HepG2 (cell line): ENCODE measurements around the gene CD209. TPM values are rescaled to one million over a fixed set of nuclear protein-coding genes. Genes with fewer than 3 reads are reported as not detected.

Experiments
- ATAC-seq: fragments of 200-7000 bp; cut with Tn5 transposase; 3 replicates; pipeline ENCODE4 v1.9.1; 2020; ENCODE audit warnings: mild to moderate bottlenecking, moderate library complexity
- BruUV-seq: library from RNA; stranded (reverse); fragments of 400-500 nt; replicated peaks from 2 replicates; lab custom pipeline; 2021; lab: Mats Ljungman, UMichigan
- CTCF ChIA-PET: fragments of 300-600 bp; formaldehyde crosslinking; extraction: SDS; loops from one replicate; lab custom pipeline; 2021; ENCODE audit warnings: low total read pairs, inconsistent platforms, low intra/inter-chr PET ratio; lab: Yijun Ruan, JAX
- POLR2A ChIA-PET: fragments of 350-600 bp; sonication (Branson Sonifier 250); formaldehyde crosslinking; loops from one replicate; lab custom pipeline; 2020; ENCODE audit warnings: antibody characterized with exemption, inconsistent platforms; lab: Yijun Ruan, JAX
- DNase-seq: peaks from one replicate; pipeline ENCODE4 v3.0.0-alpha.2; 2015; ENCODE audit warnings: low spot score
- FAIRE-seq: peaks from 3 replicates; lab custom pipeline; 2011; peaks lifted over from hg19 to GRCh38; lab: Jason Lieb, UNC
- H2AFZ ChIP-seq: one replicate; pipeline ENCODE4 v1.6.1; 2011; ENCODE audit warnings: low read length, inconsistent platforms
- H3K27ac ChIP-seq: fragments of 300-600 bp; 3 replicates; pipeline ENCODE4 v1.8.0; 2011; ENCODE audit warnings: mixed run types, mild to moderate bottlenecking, mixed read lengths, low read length, inconsistent platforms; ENCODE audit not compliant: insufficient read depth; ENCODE audit errors: extremely low read length
- H3K27me3 ChIP-seq, 2 experiments: fragments of 200-600 bp in 1 of 2; 2 replicates in 1 of 2; 3 replicates in 1 of 2; pipeline versions ENCODE4 v1.6.0 to v1.8.0; 2011; ENCODE audit warnings: low read length in 2 of 2, mild to moderate bottlenecking in 2 of 2, moderate library complexity in 2 of 2, inconsistent platforms in 1 of 2; ENCODE audit not compliant: insufficient read depth in 2 of 2, control insufficient read depth in 1 of 2
- H3K36me3 ChIP-seq, 2 experiments: fragments of 200-600 bp in 1 of 2; replicated peaks in 1 of 2; 2 replicates in 1 of 2; 3 replicates in 1 of 2; pipeline versions ENCODE4 v1.5.1 to v1.8.0; 2011; ENCODE audit warnings: low read length in 2 of 2, inconsistent platforms in 1 of 2; ENCODE audit not compliant: insufficient read depth in 2 of 2, control insufficient read depth in 1 of 2
- H3K4me1 ChIP-seq: 2 replicates; pipeline ENCODE4 v1.5.1; 2012; ENCODE audit warnings: low read length, inconsistent platforms; ENCODE audit not compliant: insufficient read depth
- H3K4me2 ChIP-seq: 2 replicates; pipeline ENCODE4 v1.6.0; 2011; ENCODE audit warnings: low read depth, low read length, inconsistent platforms
- H3K4me3 ChIP-seq, 3 experiments: fragments of 200-600 bp in 1 of 3; sonication (generic), shearing (Covaris generic) in 1 of 3; replicated peaks in 1 of 3; 2 replicates each; pipeline ENCODE4 v1.5.1; 2011 to 2016; ENCODE audit warnings: low read length in 3 of 3, inconsistent platforms in 2 of 3, low read depth in 2 of 3, mild to moderate bottlenecking in 2 of 3, control low read depth in 1 of 3, mixed read lengths in 1 of 3; ENCODE audit not compliant: insufficient read depth in 1 of 3
- H3K79me2 ChIP-seq: one replicate; pipeline ENCODE4 v1.6.1; 2011; ENCODE audit warnings: low read length, inconsistent platforms; ENCODE audit not compliant: insufficient read depth
- H3K9ac ChIP-seq: 2 replicates; pipeline ENCODE4 v1.6.0; 2011; ENCODE audit warnings: mild to moderate bottlenecking, low read depth, low read length, inconsistent platforms; ENCODE audit not compliant: insufficient read depth
- H3K9me3 ChIP-seq: 2 replicates; pipeline ENCODE4 v1.5.1; 2012; ENCODE audit warnings: mild to moderate bottlenecking, low read length
- H4K20me1 ChIP-seq: 2 replicates; pipeline ENCODE4 v1.6.0; 2011; ENCODE audit warnings: inconsistent platforms, mild to moderate bottlenecking, low read length, moderate library complexity; ENCODE audit not compliant: insufficient read depth
- HNF4G ChIP-seq, 2 experiments: sonication (generic) in 1 of 2; formaldehyde crosslinking in 1 of 2; IDR thresholded peaks; 2 replicates each; pipeline versions ENCODE4 v1.4.0 to v1.6.1; 2011 to 2020; ENCODE audit warnings: borderline replicate concordance in 2 of 2, low read depth in 2 of 2, mild to moderate bottlenecking in 2 of 2, low read length in 1 of 2, missing genetic modification reagents in 1 of 2, moderate library complexity in 1 of 2
- RNF219 ChIP-seq: sonication (generic); formaldehyde crosslinking; IDR thresholded peaks from 2 replicates; pipeline ENCODE4 v1.5.0; 2020; ENCODE audit warnings: mild to moderate bottlenecking, missing genetic modification reagents
- ZNF468 ChIP-seq: sonication (generic); formaldehyde crosslinking; IDR thresholded peaks from 2 replicates; pipeline ENCODE4 v1.8.0; 2022; ENCODE audit warnings: mild to moderate bottlenecking, moderate library complexity, missing genetic modification reagents
- ZNF850 ChIP-seq: sonication (generic); formaldehyde crosslinking; conservative IDR thresholded peaks from 2 replicates; pipeline ENCODE4 v1.9.0; 2021; ENCODE audit warnings: mild to moderate bottlenecking, missing genetic modification reagents
- WGBS: methylation state at CpG from one replicate; pipeline ENCODE4 v1.1.6; 2017; ENCODE audit warnings: low lambda C conversion rate; 5-methylcytosine and 5-hydroxymethylcytosine counted together
- in situ Hi-C: cut with HindIII; loops from 2 replicates; pipeline ENCODE4 v1.10.0; 2017; ENCODE audit warnings: low pct_unique_long_range_greater_than_20kb; ENCODE audit not compliant: extremely low pct_ligation_motif_present
- intact Hi-C: fragments of 100-400 bp; cut with micrococcal nuclease; formaldehyde crosslinking; loops from one replicate; pipeline ENCODE4 v1.10.0; 2022; ENCODE audit not compliant: unreplicated experiment
- polyA plus RNA-seq, 8 experiments: library from polyadenylated mRNA; depleted of rRNA in 3 of 8; stranded (reverse) in 7 of 8; unstranded in 1 of 8; fragments of >200 nt; fragmentation: Illumina TruSeq in 4 of 8; extraction: Trizol in 4 of 8; gene quantifications; 2 replicates each; pipeline versions ENCODE4 v1.2.1 to v1.2.3, GENCODE V29; 2011 to 2016; ENCODE audit warnings: low read depth in 4 of 8, missing spikeins in 1 of 8, mixed read lengths in 1 of 8; ENCODE audit not compliant: insufficient read depth in 1 of 8
- total RNA-seq, 5 experiments: library from RNA; depleted of rRNA; stranded (reverse); fragments of >200 nt; fragmentation: Illumina TruSeq; extraction: Trizol; gene quantifications; 2 replicates each; pipeline ENCODE4 v1.2.3, GENCODE V29; 2016; ENCODE audit warnings: low read depth in 1 of 5

CD209 gene
- total and polyA plus RNA-seq, 2 of the 13 experiments (the other 11 are each of a cell fraction or from before 2014, with no cell fraction given): not detected

- TF ChIP-seq HNF4G (IDR thresholded peaks at IDR 0.05; ENCODE audit: borderline replicate concordance, low read depth, low read length) (no peak), HNF4G (CRISPR knock-in tag; IDR thresholded peaks at IDR 0.05; ENCODE audit: borderline replicate concordance, low read depth) (no peak), ZNF850 (CRISPR knock-in tag) (no peak), RNF219 (no peak)
Measured at GRCh38 chr19:7757358-7757757, 10.0 kb upstream of the CD209 start (continued).

- ChIA-PET POLR2A (no interaction called here), CTCF (no interaction called here)
- no peak for DNase-seq
- FAIRE-seq: no peak
- peaks cover 0 to 4% of the 10 kb centered on the region in 2 experiments; a peak in 1 of 5 replicates for H3K27me3 ChIP-seq
- H3K9me3 ChIP-seq: peaks cover 44% of the 10 kb centered on the region
- H3K4me1 ChIP-seq: no peaks in the 10 kb centered on the region
- H3K27ac ChIP-seq: no peak overlapping the region
- H2AFZ ChIP-seq: no peak overlapping the region
- WGBS: 3% methylated on average over 4 of the region's 4 CpGs
- H3K79me2 ChIP-seq: no peaks in the 10 kb centered on the region
- in situ Hi-C loops: no loop called here
- no TSS peak for BruUV-seq
- TF ChIP-seq ZNF468 (CRISPR knock-in tag): no peak
- intact Hi-C loops: no loop called here
- no peaks in the 10 kb centered on the region for H3K36me3 ChIP-seq
- H3K4me2 ChIP-seq: no peak overlapping the region
- no peak overlapping the region for H3K4me3 ChIP-seq
- no peak for ATAC-seq
- no peaks in the 10 kb centered on the region for H4K20me1 ChIP-seq
- H3K9ac ChIP-seq: no peak overlapping the region
Measured at GRCh38 chr19:7756258-7756657, 8.9 kb upstream of the CD209 start.
